HuH-7.5 (cell line): ENCODE data around the gene CXCL17.
A peak's percentile ranks its signal among the peaks of the same experiment; 100 is the strongest.

Source experiments
- DNase-seq: peaks from one replicate; pipeline ENCODE4 v3.0.0; 2011; ENCODE audit warnings: low spot score

The CXCL17 gene

DNA sequence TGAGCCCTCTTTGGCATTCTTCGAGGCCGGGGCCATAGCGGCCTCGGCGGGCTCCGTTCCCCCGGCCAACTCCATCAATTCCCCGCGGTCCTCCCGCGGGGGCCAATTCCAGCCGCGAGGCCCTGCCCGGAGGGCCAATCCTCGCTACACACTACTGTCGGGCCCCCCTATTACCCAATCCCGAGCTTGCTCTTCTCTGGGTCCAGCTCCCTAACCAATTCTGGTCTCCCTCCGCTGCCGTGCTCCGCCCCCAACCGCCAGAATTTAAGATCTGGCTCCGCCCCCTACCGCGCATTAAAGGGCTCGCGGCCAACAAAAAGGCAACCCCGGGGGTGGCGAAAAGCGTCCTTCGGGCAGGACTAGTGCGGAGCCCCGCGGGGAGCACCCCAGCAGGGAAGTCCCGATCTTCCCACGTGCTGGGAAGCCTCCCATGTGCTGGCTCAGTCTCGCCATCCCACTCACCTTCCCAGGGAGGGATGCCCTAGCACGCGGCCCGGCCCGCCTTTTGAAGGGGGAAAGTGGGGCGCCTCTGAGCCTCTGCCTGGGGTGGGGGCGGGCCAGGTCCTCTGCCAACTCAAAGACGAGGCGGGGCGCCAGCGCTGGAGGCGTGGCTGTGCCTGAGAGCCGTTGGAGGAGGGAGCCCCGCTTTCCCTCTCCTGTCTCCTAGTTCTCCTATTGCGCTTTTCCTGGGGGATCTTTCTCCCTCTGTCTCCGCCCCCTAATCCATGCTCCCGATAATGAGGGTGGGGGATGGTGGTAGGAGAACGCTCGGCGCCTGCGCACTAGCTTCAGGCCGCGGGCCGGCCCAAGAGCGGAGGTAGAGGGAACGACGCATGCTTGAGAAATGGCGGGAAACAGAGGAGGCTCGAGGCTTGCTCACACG lies 19.0 kb downstream of the CXCL17 start:
- no peak for DNase-seq

DNA sequence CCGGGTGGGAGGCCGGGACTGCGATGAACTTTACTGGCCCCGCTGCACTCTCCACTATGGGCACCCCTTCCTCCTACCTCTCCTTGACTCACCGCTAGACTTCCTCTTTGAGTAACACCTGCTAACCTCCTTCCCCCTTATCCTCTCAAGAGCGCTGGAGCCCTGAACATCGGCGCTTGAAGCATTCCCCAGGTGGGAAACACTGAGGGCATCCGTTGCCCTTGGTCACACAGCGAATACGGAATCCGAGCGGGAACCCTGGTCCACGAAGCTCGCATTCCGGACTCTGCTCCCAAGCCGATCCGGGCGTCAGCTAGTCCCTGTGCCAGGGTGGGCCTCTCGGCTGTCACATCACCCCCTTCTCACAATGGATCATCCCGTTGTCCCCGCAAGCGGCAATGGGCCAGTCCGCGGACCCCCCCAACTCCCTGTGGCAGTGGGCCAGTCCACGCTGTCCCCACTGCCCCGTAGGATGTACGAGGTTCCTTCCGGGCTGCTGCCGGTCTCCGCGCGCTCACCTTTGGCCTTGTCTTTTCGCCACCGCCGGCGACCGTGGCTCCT lies 19.8 kb downstream of the CXCL17 start:
- no peak for DNase-seq

DNA sequence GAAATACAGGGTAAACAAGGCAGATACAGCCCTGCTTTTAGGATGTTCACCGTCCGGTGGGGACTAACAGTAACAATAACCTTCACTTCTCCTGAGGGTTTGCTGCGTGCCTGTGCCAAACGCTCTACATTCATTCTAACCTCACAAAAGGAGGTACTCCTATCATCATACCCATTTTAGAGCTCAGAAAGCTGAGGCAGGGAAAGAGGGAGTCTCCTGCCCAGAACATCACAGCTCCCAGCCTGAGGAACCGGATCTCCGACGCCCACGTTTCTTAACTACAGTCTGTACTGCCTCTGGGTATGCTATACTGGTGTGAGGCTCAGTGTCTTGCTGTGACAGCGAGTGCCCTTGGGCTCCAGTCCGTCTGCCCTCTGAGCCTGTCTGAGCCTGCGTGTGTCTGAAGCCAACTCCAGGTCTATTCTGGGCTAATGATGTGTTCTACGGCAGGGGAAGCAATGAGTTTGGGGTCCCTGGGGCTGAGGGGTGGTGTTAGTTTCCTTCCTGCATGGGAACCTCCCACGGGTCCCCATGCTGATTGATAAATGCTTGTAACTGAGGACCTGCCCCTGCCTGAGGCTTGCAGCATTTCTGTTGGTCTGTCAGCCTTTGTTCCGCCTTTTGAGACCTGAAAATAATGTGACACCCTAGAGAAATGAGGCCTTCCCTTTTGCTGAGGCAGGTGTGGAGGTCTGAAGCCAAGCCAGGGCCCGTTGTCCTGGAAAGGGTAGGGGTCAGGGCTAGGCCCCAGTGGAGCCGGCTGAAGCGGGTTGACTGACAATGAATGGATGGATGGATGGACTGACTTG lies 20.4 kb downstream of the CXCL17 start:
- DNase-seq, result no peak

DNA sequence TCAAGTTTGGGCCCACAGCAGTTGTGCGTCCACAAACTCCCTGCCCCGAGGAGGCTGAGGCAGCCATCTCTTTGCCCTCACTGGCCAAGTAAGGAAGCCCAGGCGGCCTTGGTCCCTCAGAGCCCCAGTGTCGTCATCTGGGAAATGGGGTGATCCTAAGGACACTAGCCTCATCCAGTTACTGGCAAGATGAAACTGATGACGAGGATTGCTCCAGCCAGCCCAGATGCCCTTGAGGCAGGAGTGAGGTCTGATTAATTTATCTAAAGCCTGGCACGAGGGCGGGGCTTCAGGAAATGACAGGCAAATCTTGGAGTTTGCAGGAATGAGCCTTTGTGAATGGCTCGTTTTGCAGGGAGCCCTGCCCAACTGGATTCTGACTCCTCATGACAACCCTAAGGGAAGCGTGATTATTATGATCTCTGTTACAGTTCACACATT lies 21.1 kb downstream of the CXCL17 start:
- DNase-seq, result no peak

DNA sequence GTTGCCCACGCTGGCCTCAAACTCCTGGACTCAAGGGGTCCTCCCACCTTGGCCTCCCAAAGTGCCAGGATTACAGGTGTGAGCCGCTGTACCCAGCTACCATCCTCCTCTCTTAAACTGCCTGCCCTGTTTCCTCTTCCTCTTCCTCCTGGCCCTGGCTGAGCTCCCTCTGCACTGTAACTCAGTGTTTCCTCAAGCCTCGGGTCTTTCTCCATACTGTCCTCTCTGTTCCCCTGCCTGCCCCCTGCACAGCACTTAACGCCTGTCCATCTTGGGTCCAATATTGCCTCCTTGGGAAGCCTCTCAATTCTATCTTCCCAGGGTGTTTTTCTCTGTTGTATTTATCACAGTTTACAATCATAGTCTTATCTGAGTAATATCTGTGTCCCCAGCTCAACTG lies 21.6 kb downstream of the CXCL17 start:
- no peak for DNase-seq

DNA sequence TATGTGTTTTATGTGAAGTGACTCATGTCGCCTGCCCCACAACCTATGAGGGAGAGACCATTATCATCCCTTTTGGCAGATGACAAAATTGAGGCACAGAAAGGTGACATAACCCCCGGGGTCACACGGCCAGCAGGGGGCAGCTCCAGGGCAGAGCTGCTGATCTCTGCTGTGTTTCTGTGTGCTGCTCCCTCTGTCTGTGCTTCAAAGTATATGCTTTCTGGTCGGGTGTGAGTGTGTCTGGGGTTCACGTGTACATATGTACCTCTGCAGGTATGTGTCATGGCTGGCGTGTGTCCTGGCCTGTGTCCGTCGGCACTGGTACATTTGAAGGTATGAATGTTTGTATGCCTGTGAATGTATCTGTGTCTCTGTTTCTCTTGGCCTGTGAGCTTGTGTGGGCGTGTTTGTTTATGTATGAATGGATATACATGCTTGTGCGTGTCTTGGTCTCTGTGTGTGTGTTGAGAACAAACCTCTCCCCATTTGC lies 22.6 kb downstream of the CXCL17 start:
- DNase-seq, result peak; percentile 97

DNA sequence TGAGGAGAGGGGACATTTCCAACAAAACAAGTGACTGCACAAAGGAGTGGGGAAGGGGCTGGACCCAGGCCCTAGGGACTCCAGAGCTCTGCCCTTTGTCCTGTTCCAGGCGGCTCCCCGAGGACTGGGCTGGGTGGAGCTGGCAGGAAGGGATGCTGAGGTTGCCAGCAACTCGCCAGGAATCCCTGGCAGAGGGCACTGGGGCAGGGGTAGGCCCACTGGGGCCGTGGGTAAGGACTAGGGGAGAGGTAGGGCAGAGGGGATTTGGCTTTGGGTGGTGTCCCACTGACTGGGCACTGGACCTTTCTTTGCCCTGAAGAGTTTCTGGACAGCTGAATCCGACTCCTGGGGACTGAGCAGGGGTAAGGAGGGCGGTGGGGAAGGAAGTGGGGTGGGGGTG lies 23.4 kb downstream of the CXCL17 start:
- DNase-seq, result no peak

DNA sequence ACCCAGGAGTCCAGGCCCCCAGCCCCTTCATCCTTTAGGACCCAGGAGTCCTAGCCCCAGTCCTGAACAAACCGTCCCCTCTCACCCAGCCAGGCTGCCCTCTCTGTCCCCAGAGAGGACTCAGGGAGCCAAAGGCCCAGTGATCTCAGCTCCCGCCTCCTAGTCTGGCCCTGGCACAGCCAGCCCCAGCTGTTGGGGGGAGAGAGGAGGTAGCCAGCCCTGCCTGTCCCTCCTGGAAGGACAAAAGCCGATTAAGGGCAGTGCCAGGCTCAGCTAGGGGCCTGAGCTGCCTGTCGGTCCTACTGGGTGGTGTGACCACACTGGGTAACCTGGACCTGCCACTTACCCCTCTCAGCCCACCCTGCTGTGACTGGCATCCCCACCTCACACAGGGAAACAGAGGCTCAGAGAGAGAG lies 30.1 kb downstream of the CXCL17 start:
- no peak for DNase-seq

DNA sequence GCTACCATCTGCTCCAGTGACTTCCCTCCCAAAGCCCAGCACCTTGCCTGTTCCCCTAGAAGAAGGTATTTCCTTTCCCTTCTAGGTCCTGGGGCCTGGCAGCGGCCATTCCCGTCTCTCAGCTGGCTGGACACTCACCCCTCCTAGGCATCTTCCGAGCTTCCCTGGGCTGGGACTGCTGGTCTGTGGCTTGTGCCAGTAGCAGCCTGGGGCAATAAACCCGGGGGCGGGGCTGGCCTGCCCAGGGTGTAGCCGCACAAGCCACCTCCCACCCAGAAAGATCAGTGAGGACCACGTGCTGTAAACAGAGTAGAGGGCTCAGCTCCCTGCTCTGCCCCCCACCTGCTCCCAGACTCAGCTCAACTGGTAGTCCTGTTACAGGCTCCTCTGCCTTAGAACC lies 30.5 kb downstream of the CXCL17 start:
- no peak for DNase-seq

DNA sequence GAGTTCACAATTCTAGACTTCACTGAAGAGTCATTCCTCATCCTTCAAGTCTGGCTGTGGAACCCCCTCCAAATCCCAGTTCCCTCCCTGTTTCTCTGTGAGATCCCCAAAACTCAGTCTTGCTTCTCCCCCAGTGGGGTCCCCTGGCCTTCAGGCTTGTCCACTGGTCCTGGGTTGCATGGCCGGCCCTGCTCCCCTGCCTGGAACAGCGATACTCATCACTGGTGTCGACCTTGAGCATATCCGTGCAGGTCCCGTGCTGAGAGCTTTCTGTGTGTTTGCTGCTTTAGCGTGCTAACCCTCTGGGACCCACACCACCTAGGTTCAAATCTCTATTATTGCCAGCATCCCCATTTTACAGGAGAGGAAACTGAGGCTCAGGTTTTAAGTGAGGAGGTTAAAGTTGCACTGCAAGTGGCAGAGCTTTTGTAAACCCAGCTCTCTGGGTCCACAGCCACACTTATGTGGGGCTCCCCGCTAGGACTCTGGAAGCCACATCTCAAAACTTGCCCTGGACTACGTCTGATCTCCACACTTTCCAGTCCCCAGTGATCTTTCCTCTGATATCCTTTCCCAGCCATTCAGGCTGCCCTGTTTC lies 31.1 kb downstream of the CXCL17 start:
- no peak for DNase-seq

DNA sequence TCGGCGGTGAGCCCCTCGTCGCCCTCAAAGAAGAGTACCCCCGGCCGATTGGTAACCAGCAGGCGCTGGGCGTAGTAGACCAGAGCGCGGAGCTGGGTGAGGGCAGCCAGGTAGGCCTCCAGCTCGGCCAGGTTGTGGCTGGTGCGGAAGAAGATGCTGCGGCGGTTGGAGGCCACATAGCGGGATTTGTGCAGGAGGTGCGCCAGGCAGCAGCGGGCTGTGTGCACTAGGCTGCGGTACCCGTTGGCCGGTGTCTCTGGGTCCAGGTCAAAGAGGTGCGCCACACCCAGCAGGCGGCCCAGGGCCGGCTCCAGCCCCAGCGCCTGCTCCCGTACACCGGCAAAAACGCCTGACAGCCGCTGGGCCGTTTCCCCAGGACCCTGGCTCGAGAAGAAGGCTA lies 32.4 kb downstream of the CXCL17 start:
- DNase-seq, result no peak

DNA sequence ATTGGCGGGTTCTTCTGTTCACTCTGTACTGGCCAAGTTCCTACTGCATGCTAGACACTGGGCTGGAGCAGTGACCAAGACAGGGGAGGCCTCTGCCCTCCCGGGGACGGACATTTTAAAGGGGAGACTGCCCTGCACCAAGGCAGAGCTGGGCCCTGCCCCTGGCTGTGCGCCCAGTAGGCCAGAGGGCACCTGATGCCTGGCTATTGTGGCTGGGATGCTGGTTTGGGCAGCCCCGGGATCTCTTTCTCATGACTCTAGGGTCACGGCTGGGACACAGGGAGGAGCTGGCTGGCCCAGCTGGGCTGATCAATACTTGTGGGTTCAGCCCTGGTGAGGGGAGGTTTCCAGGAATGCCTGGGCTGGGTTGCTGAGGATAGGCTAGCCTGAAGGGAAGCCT lies 33.3 kb downstream of the CXCL17 start:
- peak; percentile 75 for DNase-seq

DNA sequence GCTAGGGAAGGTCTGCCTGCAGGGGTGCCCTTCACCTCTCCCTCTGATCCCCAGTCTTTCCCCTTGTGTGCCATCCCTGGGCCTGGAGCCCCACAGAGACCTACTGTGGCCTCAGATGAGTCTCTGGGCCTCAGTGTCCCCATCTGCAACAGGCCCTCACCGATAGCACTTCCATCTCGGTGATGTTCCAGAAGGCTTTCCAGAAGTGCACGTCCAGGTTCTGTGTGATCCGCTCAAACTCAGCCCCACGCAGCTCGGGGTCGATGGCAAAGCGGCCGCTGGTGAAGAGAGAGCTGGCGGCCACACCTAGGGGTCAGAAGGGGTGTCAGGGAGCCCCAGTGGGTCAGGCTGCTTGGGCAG lies 35.0 kb downstream of the CXCL17 start:
- DNase-seq, result no peak

DNA sequence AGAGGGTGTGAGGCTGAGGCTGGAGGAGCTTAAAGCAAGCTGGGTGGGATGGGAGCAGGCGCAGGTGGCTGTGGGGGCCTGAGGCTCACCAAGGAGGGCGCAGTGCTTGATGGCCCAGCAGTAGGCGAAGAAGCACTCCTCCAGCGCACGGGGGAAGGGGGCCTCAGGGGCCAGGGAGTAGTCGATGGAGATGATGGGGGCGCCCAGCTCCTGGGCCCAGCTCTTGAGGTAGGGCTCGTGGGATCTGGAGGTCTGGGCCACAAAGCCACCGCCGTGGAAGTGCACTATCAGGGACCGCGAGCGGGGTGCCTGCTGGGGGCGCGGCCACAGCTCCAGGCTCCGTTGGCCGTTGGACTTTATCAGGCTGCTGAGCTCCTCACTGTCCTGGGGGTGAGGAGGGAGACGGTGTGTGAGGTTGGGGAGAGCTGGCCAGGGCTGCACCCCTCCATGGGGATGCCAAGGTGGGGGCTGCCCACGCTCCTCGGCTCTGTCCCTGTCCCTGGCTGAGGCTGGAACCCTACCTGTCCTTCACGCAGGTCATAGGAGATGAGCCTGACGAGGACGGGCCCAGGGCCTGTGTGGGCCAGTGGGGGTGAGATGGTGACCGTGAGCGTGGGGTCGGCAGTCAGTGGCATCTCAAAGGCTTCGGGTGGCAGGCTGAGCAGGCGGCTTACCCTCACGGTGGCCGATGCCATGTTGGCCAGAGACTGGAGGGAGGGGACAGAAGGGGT lies 35.5 kb downstream of the CXCL17 start:
- no peak for DNase-seq

DNA sequence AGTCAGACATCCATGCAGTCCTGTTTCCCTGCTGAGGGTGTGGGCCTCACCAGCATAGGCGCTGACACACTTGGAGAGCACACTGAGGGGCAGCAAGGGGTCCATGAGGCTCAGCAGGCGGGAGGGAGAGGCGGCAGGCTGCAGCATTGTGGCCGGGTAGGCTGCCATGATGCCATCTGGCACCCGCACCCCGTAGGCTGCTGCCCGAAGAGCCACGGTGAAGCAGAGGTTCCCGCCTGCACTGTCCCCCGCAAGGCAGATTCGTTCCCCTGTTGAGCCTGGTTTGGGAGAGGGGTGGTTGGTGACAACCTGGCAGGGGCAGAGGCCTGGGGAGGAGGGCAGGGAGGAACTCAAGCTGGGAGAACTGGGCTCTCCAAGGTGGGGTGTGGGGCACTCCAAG lies 36.6 kb downstream of the CXCL17 start:
- no peak for DNase-seq

DNA sequence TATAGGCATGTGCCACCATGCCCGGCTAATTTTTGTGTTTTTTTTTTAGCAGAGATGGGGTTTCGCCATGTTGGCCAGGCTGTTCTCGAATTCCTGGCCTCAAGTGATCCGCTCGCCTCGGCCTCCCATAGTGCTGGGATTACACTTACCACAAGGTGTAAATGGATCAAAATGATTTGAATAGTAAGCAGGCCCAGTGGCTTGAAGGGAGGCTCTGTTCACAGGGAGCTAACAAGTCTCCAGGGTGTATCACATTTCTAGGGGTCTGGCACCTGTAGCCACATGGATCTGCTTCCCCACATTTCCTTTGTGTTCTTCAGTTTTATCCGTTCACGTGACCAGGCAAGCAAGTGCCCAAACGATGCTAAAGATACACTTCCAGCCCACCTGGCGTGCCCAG lies 39.2 kb downstream of the CXCL17 start:
- no peak for DNase-seq

DNA sequence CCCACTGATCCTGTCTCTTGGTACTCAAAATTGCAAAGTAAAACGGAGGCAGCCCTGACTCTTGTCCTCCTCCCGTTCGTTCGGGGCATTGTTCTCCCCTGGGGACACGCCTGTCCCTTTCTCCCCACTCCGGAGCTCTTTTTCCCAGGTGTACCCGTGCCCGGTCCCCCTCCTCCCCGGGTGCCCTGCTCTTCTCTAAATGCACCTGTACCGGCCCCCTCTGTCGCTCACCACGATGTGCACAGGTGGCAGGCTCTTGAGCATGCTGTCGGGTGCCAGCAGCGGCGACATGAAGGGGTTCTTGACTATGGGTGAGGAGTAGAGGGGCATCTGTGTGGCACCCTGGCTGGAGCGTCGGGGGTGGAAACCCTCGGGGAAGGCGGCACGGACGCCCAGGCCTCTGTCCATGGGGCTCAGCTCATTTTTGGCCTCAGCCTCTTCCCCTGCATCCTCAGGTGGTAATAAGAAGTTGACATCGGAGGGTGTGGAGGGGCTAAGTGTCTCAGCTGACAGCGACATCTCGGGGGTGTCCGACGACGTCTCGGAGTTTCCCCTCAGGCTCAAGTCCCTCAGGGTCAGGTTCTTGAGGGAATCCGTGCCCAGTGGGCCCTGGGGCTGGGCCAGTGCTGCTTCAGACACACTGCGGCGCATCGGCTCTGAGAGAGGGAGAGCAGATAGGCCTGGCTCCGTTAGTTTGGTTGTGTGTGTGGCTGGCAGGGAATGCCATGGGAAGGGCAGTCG lies 40.2 kb downstream of the CXCL17 start:
- no peak for DNase-seq

DNA sequence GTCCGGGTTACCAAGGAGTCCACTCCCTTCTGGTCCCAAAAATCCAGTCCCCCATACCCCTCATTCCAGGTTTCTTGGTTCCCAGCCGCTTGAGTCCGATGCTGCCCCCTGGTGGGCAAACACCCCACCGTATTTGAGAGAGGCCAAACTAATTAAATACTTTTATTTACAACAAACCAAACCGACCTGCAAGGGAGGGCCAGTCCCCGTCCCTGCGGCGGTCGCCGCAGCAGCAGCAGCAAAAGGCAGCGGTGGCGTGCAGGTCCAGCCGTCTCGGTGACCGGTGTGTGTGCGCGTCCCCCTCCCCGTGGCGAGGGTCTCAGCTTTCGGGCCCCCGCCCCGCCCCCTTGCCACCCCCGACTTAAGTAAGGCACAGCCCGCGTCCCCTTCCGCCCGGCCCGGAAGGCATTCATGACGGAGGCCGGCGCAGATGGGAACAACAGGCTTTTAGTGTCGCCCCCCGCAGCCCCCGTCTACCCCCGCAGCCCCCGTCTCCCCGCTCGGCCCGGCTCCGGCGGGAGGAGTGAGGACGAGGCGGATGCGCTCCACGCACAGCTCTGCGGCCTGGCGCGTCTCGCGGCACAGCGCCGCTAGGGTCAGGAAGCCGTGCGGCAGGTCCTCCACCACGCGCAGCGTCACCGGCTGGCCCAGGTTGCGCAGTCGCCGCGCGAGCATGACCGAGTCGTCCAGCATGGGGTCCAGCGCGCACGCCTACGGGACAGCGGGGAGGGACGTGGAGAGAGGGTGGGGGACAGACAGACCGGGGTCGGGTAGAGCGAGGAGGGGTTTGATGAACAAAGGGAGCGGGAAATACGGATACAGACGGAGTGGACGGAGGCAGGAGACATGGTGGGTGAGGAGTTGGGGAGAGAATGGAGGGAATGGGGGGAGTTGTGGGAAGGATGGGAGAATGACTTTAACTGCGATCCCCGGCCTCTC lies 41.1 kb downstream of the CXCL17 start:
- peak; percentile 90 for DNase-seq

DNA sequence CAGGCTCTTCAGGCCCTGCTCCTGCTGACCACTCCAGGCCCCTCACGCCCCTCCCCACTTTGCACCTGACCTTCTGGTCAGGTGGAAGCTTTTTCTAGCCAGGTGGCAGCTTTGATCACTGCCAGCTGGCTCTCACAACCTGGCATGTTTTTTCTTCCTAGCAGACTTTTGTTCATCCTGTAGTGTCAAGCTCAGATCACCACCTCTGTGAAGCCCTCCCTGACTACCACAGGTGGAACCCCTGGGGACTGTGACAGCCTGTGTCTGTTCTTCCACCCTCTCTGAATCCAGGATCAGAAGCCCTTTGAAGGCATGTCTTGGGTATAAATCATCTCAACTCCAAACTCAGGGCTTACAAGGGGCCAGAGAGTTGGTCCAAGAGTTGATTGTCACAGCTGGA lies 42.3 kb downstream of the CXCL17 start:
- DNase-seq, result no peak
